ENCODE results near the gene DMRTC2. TPM values are rescaled to one million over a fixed set of nuclear protein-coding genes. Genes with fewer than 3 reads are reported as not detected.

Gene DMRTC2
- total RNA-seq, 4 donors from 2014 or later, result not detected

Small RNA genes lying within 50 kb of the gene (small RNA-seq; reads per million reads assigned to genes)
- 0 reads per million in 4 donors for gene MIR6797

Other genes starting within 250 kb of the DMRTC2 start
- gene CEACAM4, start 218.0 kb upstream of the DMRTC2 start, total RNA-seq, result 1 to 10 TPM in 1 of 4 donors, under 1 TPM in 2, not detected in 1; 0.52 to 2.6 (median 0.93) TPM
- gene CEACAM7, start 156.8 kb upstream of the DMRTC2 start, total RNA-seq, result 1 to 10 TPM in 1 of 4 donors, under 1 TPM in 1, not detected in 2; 0.96 to 5.6 TPM
- gene CEACAM5, start 136.4 kb upstream of the DMRTC2 start, total RNA-seq, result 10 to 100 TPM in 1 of 4 donors, under 1 TPM in 2, not detected in 1; 0.31 to 13.9 (median 0.31) TPM
- gene CEACAM6, start 89.5 kb upstream of the DMRTC2 start, total RNA-seq, result 10 to 100 TPM in 1 of 4 donors, under 1 TPM in 1, not detected in 2; 0.78 to 30.2 TPM
- 1 to 10 TPM in 1 of 4 donors, under 1 TPM in 1, not detected in 2; 0.54 to 1.6 TPM for gene CEACAM3, start 48.5 kb upstream of the DMRTC2 start, total RNA-seq
- not detected for gene LYPD4, start 359 bp upstream of the DMRTC2 start, total RNA-seq
- gene RPS19, start 15.2 kb downstream of the DMRTC2 start, total RNA-seq, result 1,000 to 10,000 TPM in 2 of 4 donors, 100 to 1,000 TPM in 2; 673 to 1,241 (median 970) TPM
- under 1 TPM in 2 of 4 donors, not detected in 2; 0.40 to 0.99 TPM for gene CD79A, start 32.2 kb downstream of the DMRTC2 start, total RNA-seq
- gene ARHGEF1, start 38.1 kb downstream of the DMRTC2 start, total RNA-seq, result 10 to 100 TPM; 40.4 to 58.3 (median 51.4) TPM
- not detected for gene ERFL, start 83.4 kb downstream of the DMRTC2 start, total RNA-seq
- gene RABAC1, start 114.3 kb downstream of the DMRTC2 start, total RNA-seq, result 100 to 1,000 TPM; 150 to 215 (median 201) TPM
- gene ATP1A3, start 149.2 kb downstream of the DMRTC2 start, total RNA-seq, result 1 to 10 TPM in 2 of 4 donors, under 1 TPM in 1, not detected in 1; 0.81 to 2.6 (median 1.1) TPM
- 10 to 100 TPM in 3 of 4 donors, 1 to 10 TPM in 1; 7.0 to 23.4 (median 12.3) TPM for gene GRIK5, start 225.2 kb downstream of the DMRTC2 start, total RNA-seq
- 10 to 100 TPM; 14.4 to 25.3 (median 17.1) TPM for gene ZNF574, start 231.1 kb downstream of the DMRTC2 start, total RNA-seq